CD14-positive monocyte (primary cell): Measurements from ENCODE around the gene TIAM2. TPM values are rescaled to one million over a fixed set of nuclear protein-coding genes. Genes with fewer than 3 reads are reported as not detected.

Experiments
- DNase-seq, 3 donors: peaks; one replicate each; pipeline ENCODE4 v3.0.0-alpha.2; 2011 to 2022
- H2AFZ ChIP-seq: 2 replicates; pipeline ENCODE4 v1.6.0; 2012; ENCODE audit warnings: mild to moderate bottlenecking, low read depth, low read length, inconsistent platforms; ENCODE audit not compliant: insufficient read depth, poor library complexity, severe bottlenecking
- H3K27ac ChIP-seq, 2 donors: 1 replicate in 1 of 2; 2 replicates in 1 of 2; pipeline ENCODE4 v1.5.1; 2012 to 2013; ENCODE audit warnings: low read length in 2 of 2, control low read depth in 1 of 2, inconsistent platforms in 1 of 2, low read depth in 1 of 2, mild to moderate bottlenecking in 1 of 2
- H3K27me3 ChIP-seq, 2 donors: one replicate each; pipeline versions ENCODE4 v1.6.0 to v1.6.1; 2011 to 2013; ENCODE audit warnings: low read length in 2 of 2; ENCODE audit not compliant: control insufficient read depth in 2 of 2, insufficient read depth in 2 of 2
- H3K36me3 ChIP-seq, 2 donors: replicated peaks in 1 of 2; 1 replicate in 1 of 2; 2 replicates in 1 of 2; pipeline versions ENCODE4 v1.5.1 to v1.6.1; 2012 to 2013; ENCODE audit warnings: low read length in 2 of 2, control low read depth in 1 of 2, inconsistent platforms in 1 of 2, mild to moderate bottlenecking in 1 of 2; ENCODE audit not compliant: insufficient read depth in 2 of 2, control insufficient read depth in 1 of 2
- H3K4me1 ChIP-seq, 2 donors: 1 replicate in 1 of 2; 2 replicates in 1 of 2; pipeline versions ENCODE4 v1.5.1 to v1.6.1; 2012 to 2013; ENCODE audit warnings: low read length in 2 of 2, control low read depth in 1 of 2, inconsistent platforms in 1 of 2, mild to moderate bottlenecking in 1 of 2, moderate library complexity in 1 of 2; ENCODE audit not compliant: insufficient read depth in 2 of 2, control insufficient read depth in 1 of 2
- H3K4me2 ChIP-seq: replicated peaks from 2 replicates; pipeline ENCODE3; 2012; ENCODE audit warnings: low read length, moderate library complexity, mild to moderate bottlenecking; ENCODE audit not compliant: poor library complexity, severe bottlenecking; ENCODE audit errors: extremely low read depth
- H3K4me3 ChIP-seq, 3 experiments: fragments of 200-600 bp in 1 of 3; sonication (generic) in 1 of 3; replicated peaks in 1 of 3; 1 replicate in 2 of 3; 2 replicates in 1 of 3; pipeline ENCODE4 v1.5.1; 2011 to 2013; ENCODE audit warnings: low read length in 3 of 3, mild to moderate bottlenecking in 3 of 3, control low read depth in 2 of 3, low read depth in 2 of 3, inconsistent platforms in 1 of 3, moderate library complexity in 1 of 3
- H3K79me2 ChIP-seq: 2 replicates; pipeline ENCODE4 v1.6.0; 2012; ENCODE audit warnings: mild to moderate bottlenecking, control low read depth, inconsistent platforms, low read length, moderate library complexity; ENCODE audit not compliant: insufficient read depth
- H3K9ac ChIP-seq: 2 replicates; pipeline ENCODE4 v1.6.0; 2017; ENCODE audit warnings: low read length, mild to moderate bottlenecking; ENCODE audit not compliant: insufficient read depth, poor library complexity, severe bottlenecking
- H3K9me3 ChIP-seq, 2 donors: replicated peaks in 1 of 2; 1 replicate in 1 of 2; 2 replicates in 1 of 2; pipeline versions ENCODE4 v1.5.1 to v1.6.1; 2012 to 2013; ENCODE audit warnings: low read length in 2 of 2, control low read depth in 1 of 2; ENCODE audit not compliant: control insufficient read depth in 1 of 2, insufficient read depth in 1 of 2
- H4K20me1 ChIP-seq: 2 replicates; pipeline ENCODE4 v1.6.0; 2012; ENCODE audit warnings: mild to moderate bottlenecking, low read length, control low read depth, moderate library complexity; ENCODE audit not compliant: insufficient read depth
- H3K27ac Mint-ChIP-seq, 7 donors: one replicate each; pipeline ENCODE4 v1.8.0; 2020; ENCODE audit warnings: mild to moderate bottlenecking in 7 of 7, mixed read lengths in 7 of 7, moderate library complexity in 6 of 7, inconsistent platforms in 2 of 7
- H3K27me3 Mint-ChIP-seq, 3 donors: one replicate each; pipeline ENCODE4 v1.8.0; 2021 to 2022; ENCODE audit warnings: low read depth in 3 of 3, mild to moderate bottlenecking in 3 of 3, mixed read lengths in 3 of 3, moderate library complexity in 3 of 3, inconsistent platforms in 1 of 3
- H3K36me3 Mint-ChIP-seq, 2 donors: one replicate each; pipeline ENCODE4 v1.8.0; 2020; ENCODE audit warnings: mixed read lengths in 2 of 2, inconsistent platforms in 1 of 2, mild to moderate bottlenecking in 1 of 2
- H3K4me1 Mint-ChIP-seq: one replicate; pipeline ENCODE4 v1.8.0; 2020; ENCODE audit warnings: mild to moderate bottlenecking, mixed read lengths
- H3K4me3 Mint-ChIP-seq, 2 donors: one replicate each; pipeline ENCODE4 v1.8.0; 2020; ENCODE audit warnings: mild to moderate bottlenecking in 2 of 2, mixed read lengths in 2 of 2, moderate library complexity in 1 of 2
- H3K9me3 Mint-ChIP-seq, 7 donors: one replicate each; pipeline ENCODE4 v1.8.0; 2020 to 2022; ENCODE audit warnings: mixed read lengths in 7 of 7, mild to moderate bottlenecking in 6 of 7, moderate library complexity in 6 of 7, inconsistent platforms in 2 of 7
- WGBS: methylation state at CpG from one replicate; pipeline ENCODE4 v1.1.5; 2013; ENCODE audit warnings: missing lambda C conversion rate; ENCODE audit not compliant: insufficient coverage; 5-methylcytosine and 5-hydroxymethylcytosine counted together
- intact Hi-C, 2 donors: fragments of 100-400 bp; cut with micrococcal nuclease; formaldehyde crosslinking; loops; one replicate each; pipeline versions ENCODE4 v1.15.0 to v1.15.1; 2023
- polyA plus RNA-seq, 3 donors: library from polyadenylated mRNA; depleted of rRNA in 1 of 3; unstranded in 2 of 3; stranded (reverse) in 1 of 3; fragments of 300-500 nt in 2 of 3; fragments of >200 nt in 1 of 3; fragmentation: Illumina TruSeq in 2 of 3; gene quantifications; 1 replicate in 2 of 3; 2 replicates in 1 of 3; pipeline ENCODE4 v1.2.3, GENCODE V29; 2012 to 2021
- TF ChIP-seq, protein P1 (sequence below): fragments of 200-600 bp; IDR thresholded peaks from one replicate; pipeline ENCODE4 v1.8.0; 2022; ENCODE audit warnings: antibody characterized with exemption, mild to moderate bottlenecking

Gene TIAM2
- polyA plus RNA-seq, 3 donors = 0.25 to 4.2 (median 0.67) TPM

GRCh38 chr6:155245193-155245592, 250.1 kb downstream of the TIAM2 start:
- TF ChIP-seq, protein P1, sequence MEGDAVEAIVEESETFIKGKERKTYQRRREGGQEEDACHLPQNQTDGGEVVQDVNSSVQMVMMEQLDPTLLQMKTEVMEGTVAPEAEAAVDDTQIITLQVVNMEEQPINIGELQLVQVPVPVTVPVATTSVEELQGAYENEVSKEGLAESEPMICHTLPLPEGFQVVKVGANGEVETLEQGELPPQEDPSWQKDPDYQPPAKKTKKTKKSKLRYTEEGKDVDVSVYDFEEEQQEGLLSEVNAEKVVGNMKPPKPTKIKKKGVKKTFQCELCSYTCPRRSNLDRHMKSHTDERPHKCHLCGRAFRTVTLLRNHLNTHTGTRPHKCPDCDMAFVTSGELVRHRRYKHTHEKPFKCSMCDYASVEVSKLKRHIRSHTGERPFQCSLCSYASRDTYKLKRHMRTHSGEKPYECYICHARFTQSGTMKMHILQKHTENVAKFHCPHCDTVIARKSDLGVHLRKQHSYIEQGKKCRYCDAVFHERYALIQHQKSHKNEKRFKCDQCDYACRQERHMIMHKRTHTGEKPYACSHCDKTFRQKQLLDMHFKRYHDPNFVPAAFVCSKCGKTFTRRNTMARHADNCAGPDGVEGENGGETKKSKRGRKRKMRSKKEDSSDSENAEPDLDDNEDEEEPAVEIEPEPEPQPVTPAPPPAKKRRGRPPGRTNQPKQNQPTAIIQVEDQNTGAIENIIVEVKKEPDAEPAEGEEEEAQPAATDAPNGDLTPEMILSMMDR = no peak
- Histone ChIP-seq H3K4me3 (no peak overlapping the region), H3K79me2 (no peaks in the 10 kb centered on the region), H4K20me1 (no peaks in the 10 kb centered on the region), H3K4me1 (no peaks in the 10 kb centered on the region), H3K27me3 (no peaks in the 10 kb centered on the region), H3K9me3 (no peaks in the 10 kb centered on the region), H3K4me2 (no peak overlapping the region), H2AFZ (no peak overlapping the region), H3K9ac (no peak overlapping the region), H3K36me3 (no peaks in the 10 kb centered on the region), H3K27ac (no peak overlapping the region)
- peaks cover 0 to 2% (median 1%) of the 10 kb centered on the region in 3 donors for H3K27me3 Mint-ChIP-seq
- no peak overlapping the region for H3K4me3 Mint-ChIP-seq
- H3K36me3 Mint-ChIP-seq = peaks cover 2 to 6% of the 10 kb centered on the region in 2 donors
- H3K4me1 Mint-ChIP-seq = no peaks in the 10 kb centered on the region
- H3K9me3 Mint-ChIP-seq = peaks cover 0 to 2% (median 0%) of the 10 kb centered on the region in 7 donors
- WGBS = 97% methylated on average over 7 of the region's 7 CpGs
- DNase-seq = no peak
- no peak overlapping the region for H3K27ac Mint-ChIP-seq
- intact Hi-C loops = loop anchor here (5.0 kb wide), 1 partner anchor 68 kb away; no protein-coding TSS in a partner anchor

GRCh38 chr6:155245831-155246230, 250.7 kb downstream of the TIAM2 start:
- no peak overlapping the region for H3K9ac ChIP-seq
- Mint-ChIP-seq H3K4me1 (no peaks in the 10 kb centered on the region), H3K36me3 (peaks cover 7 to 12% of the 10 kb centered on the region in 2 donors), H3K27me3 (peaks cover 0 to 2% (median 1%) of the 10 kb centered on the region in 3 donors), H3K4me3 (no peak overlapping the region), H3K9me3 (peaks cover 0 to 2% (median 0%) of the 10 kb centered on the region in 7 donors), H3K27ac (peak overlapping the region in 1 of 7 donors; percentile 1)
- H3K4me1 ChIP-seq = no peaks in the 10 kb centered on the region
- no peaks in the 10 kb centered on the region for H3K79me2 ChIP-seq
- 100% methylated on average over 3 of the region's 3 CpGs for WGBS
- no peak overlapping the region for H3K27ac ChIP-seq
- intact Hi-C loops = loop anchor here (5.0 kb wide), 1 partner anchor 69 kb away; no protein-coding TSS in a partner anchor
- no peak overlapping the region for H3K4me3 ChIP-seq
- H2AFZ ChIP-seq = no peak overlapping the region
- peaks cover 0 to 6% of the 10 kb centered on the region in 2 donors for H3K36me3 ChIP-seq
- no peak overlapping the region for H3K4me2 ChIP-seq
- H3K9me3 ChIP-seq = no peaks in the 10 kb centered on the region
- TF ChIP-seq, protein P1 = no peak
- H4K20me1 ChIP-seq = no peaks in the 10 kb centered on the region
- no peak for DNase-seq
- no peaks in the 10 kb centered on the region for H3K27me3 ChIP-seq
